Naive B cell (primary cell): Measurements from ENCODE around the gene TMIE. TPM values are rescaled to one million over a fixed set of nuclear protein-coding genes. Genes with fewer than 3 reads are reported as not detected.

Experiments
- ATAC-seq, 2 donors: fragments of 150-1000 bp; cut with Tn5 transposase; 2 replicates each; pipeline ENCODE4 v1.10.0; 2021; ENCODE audit warnings: low read depth in 2 of 2, mild to moderate bottlenecking in 2 of 2, moderate library complexity in 2 of 2
- DNase-seq: peaks from one replicate; pipeline ENCODE4 v3.0.0; 2022
- H3K27ac Mint-ChIP-seq, 6 donors: one replicate each; pipeline ENCODE4 v1.8.0; 2020 to 2022; ENCODE audit warnings: mild to moderate bottlenecking in 6 of 6, mixed read lengths in 6 of 6, moderate library complexity in 5 of 6, inconsistent platforms in 2 of 6
- H3K27me3 Mint-ChIP-seq, 3 donors: one replicate each; pipeline ENCODE4 v1.8.0; 2021 to 2022; ENCODE audit warnings: mixed read lengths in 3 of 3, mild to moderate bottlenecking in 1 of 3
- H3K36me3 Mint-ChIP-seq, 2 donors: one replicate each; pipeline ENCODE4 v1.8.0; 2020 to 2022; ENCODE audit warnings: mixed read lengths in 2 of 2, inconsistent platforms in 1 of 2, mild to moderate bottlenecking in 1 of 2
- H3K4me1 Mint-ChIP-seq, 3 donors: one replicate each; pipeline ENCODE4 v1.8.0; 2020 to 2022; ENCODE audit warnings: mixed read lengths in 3 of 3, inconsistent platforms in 1 of 3, mild to moderate bottlenecking in 1 of 3, moderate library complexity in 1 of 3
- H3K4me3 Mint-ChIP-seq, 8 donors: one replicate each; pipeline ENCODE4 v1.8.0; 2020 to 2022; ENCODE audit warnings: mild to moderate bottlenecking in 8 of 8, mixed read lengths in 8 of 8, moderate library complexity in 8 of 8, inconsistent platforms in 2 of 8
- H3K9me3 Mint-ChIP-seq, 7 donors: one replicate each; pipeline ENCODE4 v1.8.0; 2020 to 2022; ENCODE audit warnings: mixed read lengths in 7 of 7, mild to moderate bottlenecking in 5 of 7, inconsistent platforms in 2 of 7, moderate library complexity in 1 of 7
- polyA plus RNA-seq, 6 donors: library from polyadenylated mRNA; unstranded; fragments of 300-500 nt; fragmentation: Illumina TruSeq; gene quantifications; one replicate each; pipeline ENCODE4 v1.2.3, GENCODE V29; 2021; ENCODE audit warnings: low read depth in 6 of 6

TMIE gene
- polyA plus RNA-seq, 6 donors from 2014 or later, result not detected

GRCh38 chr3:46684891-46685290 is 16.3 kb upstream of the TMIE start:
- DNase-seq (no peak), ATAC-seq (no peak)
- peak overlapping the region in 1 of 6 donors; percentile 51 for H3K27ac Mint-ChIP-seq
- no peak overlapping the region for H3K4me3 Mint-ChIP-seq
- H3K36me3 Mint-ChIP-seq, result no peaks in the 10 kb centered on the region
- peaks cover 2 to 14% (median 8%) of the 10 kb centered on the region in 3 donors for H3K27me3 Mint-ChIP-seq
- H3K9me3 Mint-ChIP-seq, result no peaks in the 10 kb centered on the region
- H3K4me1 Mint-ChIP-seq, result peaks cover 0 to 2% (median 0%) of the 10 kb centered on the region in 3 donors

GRCh38 chr3:46685446-46685845 is 15.7 kb upstream of the TMIE start:
- Mint-ChIP-seq H3K4me1 (peaks cover 0 to 2% (median 0%) of the 10 kb centered on the region in 3 donors), H3K36me3 (no peaks in the 10 kb centered on the region), H3K27ac (no peak overlapping the region), H3K27me3 (peaks cover 4 to 17% (median 13%) of the 10 kb centered on the region in 3 donors), H3K9me3 (no peaks in the 10 kb centered on the region), H3K4me3 (peak overlapping the region in 1 of 8 donors; percentile 47)
- DNase-seq (no peak), ATAC-seq (no peak)

GRCh38 chr3:46690798-46691197 is 10.4 kb upstream of the TMIE start:
- H3K36me3 Mint-ChIP-seq, result no peaks in the 10 kb centered on the region
- H3K4me1 Mint-ChIP-seq, result peaks cover 20 to 35% (median 23%) of the 10 kb centered on the region in 3 donors
- no peak overlapping the region for H3K27ac Mint-ChIP-seq
- no peaks in the 10 kb centered on the region for H3K9me3 Mint-ChIP-seq
- H3K27me3 Mint-ChIP-seq, result peaks cover 4 to 38% (median 37%) of the 10 kb centered on the region in 3 donors
- no peak overlapping the region for H3K4me3 Mint-ChIP-seq
- DNase-seq, result no peak
- no peak for ATAC-seq

- peaks cover 23 to 40% (median 27%) of the 10 kb centered on the region in 3 donors for H3K4me1 Mint-ChIP-seq
- no peak for DNase-seq
- no peak for ATAC-seq
- no peaks in the 10 kb centered on the region for H3K36me3 Mint-ChIP-seq
- H3K27me3 Mint-ChIP-seq, result peaks cover 4 to 38% (median 37%) of the 10 kb centered on the region in 3 donors
- no peaks in the 10 kb centered on the region for H3K9me3 Mint-ChIP-seq
- H3K27ac Mint-ChIP-seq, result peak overlapping the region in 3 of 6 donors; percentile 77 to 80 (median 77)
- peak overlapping the region; percentile 71 to 91 (median 84) for H3K4me3 Mint-ChIP-seq
Measured at GRCh38 chr3:46692566-46692990, 8.6 kb upstream of the TMIE start.

GRCh38 chr3:46693038-46693891 is 7.9 kb upstream of the TMIE start, which contains the start of gene ALS2CL:
TSS of gene ALS2CL (minus strand) at chr3:46693679. CDS start at chr3:46689440, 4,239 bp downstream.
- H3K27ac Mint-ChIP-seq, result peak within 1 kb of the TSS in 5 of 6 donors; percentile 38 to 80 (median 77)
- ATAC-seq (peak; percentile 74 to 76), DNase-seq (peak; percentile 56)
- H3K4me1 Mint-ChIP-seq, result peaks cover 23 to 40% (median 27%) of the 10 kb centered on the region in 3 donors
- H3K27me3 Mint-ChIP-seq, result peaks cover 4 to 38% (median 37%) of the 10 kb centered on the region in 3 donors
- no peaks in the 10 kb centered on the region for H3K36me3 Mint-ChIP-seq
- peak within 1 kb of the TSS; percentile 71 to 91 (median 84) for H3K4me3 Mint-ChIP-seq
- H3K9me3 Mint-ChIP-seq, result no peaks in the 10 kb centered on the region

- peak; percentile 53 to 55 for ATAC-seq
- H3K9me3 Mint-ChIP-seq, result no peaks in the 10 kb centered on the region
- H3K27ac Mint-ChIP-seq, result no peak overlapping the region
- H3K4me3 Mint-ChIP-seq, result peak overlapping the region in 6 of 8 donors; percentile 5 to 76 (median 58)
- no peak for DNase-seq
- peaks cover 4 to 38% (median 37%) of the 10 kb centered on the region in 3 donors for H3K27me3 Mint-ChIP-seq
- H3K36me3 Mint-ChIP-seq, result no peaks in the 10 kb centered on the region
- H3K4me1 Mint-ChIP-seq, result peaks cover 23 to 40% (median 27%) of the 10 kb centered on the region in 3 donors
Measured at GRCh38 chr3:46693892-46694226, 7.3 kb upstream of the TMIE start.

GRCh38 chr3:46694520-46694919 is 6.7 kb upstream of the TMIE start:
- DNase-seq (no peak), ATAC-seq (no peak)
- no peaks in the 10 kb centered on the region for H3K36me3 Mint-ChIP-seq
- peak overlapping the region in 3 of 6 donors; percentile 38 to 77 (median 70) for H3K27ac Mint-ChIP-seq
- peak overlapping the region in 6 of 8 donors; percentile 36 to 76 (median 58) for H3K4me3 Mint-ChIP-seq
- H3K27me3 Mint-ChIP-seq, result peaks cover 8 to 35% (median 33%) of the 10 kb centered on the region in 3 donors
- H3K9me3 Mint-ChIP-seq, result no peaks in the 10 kb centered on the region
- H3K4me1 Mint-ChIP-seq, result peaks cover 23 to 40% (median 27%) of the 10 kb centered on the region in 3 donors

GRCh38 chr3:46695177-46695961 is 5.8 kb upstream of the TMIE start:
- H3K4me3 Mint-ChIP-seq, result peak overlapping the region; percentile 8 to 76 (median 54)
- ATAC-seq, result no peak
- peak overlapping the region in 4 of 6 donors; percentile 29 to 70 (median 50) for H3K27ac Mint-ChIP-seq
- peaks cover 23 to 40% (median 27%) of the 10 kb centered on the region in 3 donors for H3K4me1 Mint-ChIP-seq
- no peaks in the 10 kb centered on the region for H3K9me3 Mint-ChIP-seq
- no peaks in the 10 kb centered on the region for H3K36me3 Mint-ChIP-seq
- H3K27me3 Mint-ChIP-seq, result peaks cover 3 to 28% (median 27%) of the 10 kb centered on the region in 3 donors
- no peak for DNase-seq

GRCh38 chr3:46695962-46696894 is 5.0 kb upstream of the TMIE start:
- H3K9me3 Mint-ChIP-seq, result no peaks in the 10 kb centered on the region
- no peak for DNase-seq
- no peak for ATAC-seq
- H3K27me3 Mint-ChIP-seq, result peaks cover 3 to 27% (median 18%) of the 10 kb centered on the region in 3 donors
- peak overlapping the region in 1 of 6 donors; percentile 41 for H3K27ac Mint-ChIP-seq
- H3K36me3 Mint-ChIP-seq, result no peaks in the 10 kb centered on the region
- peaks cover 23 to 40% (median 27%) of the 10 kb centered on the region in 3 donors for H3K4me1 Mint-ChIP-seq
- peak overlapping the region in 4 of 8 donors; percentile 7 to 76 (median 32) for H3K4me3 Mint-ChIP-seq

- DNase-seq (no peak), ATAC-seq (no peak)
- H3K36me3 Mint-ChIP-seq, result no peaks in the 10 kb centered on the region
- peaks cover 0 to 2% (median 0%) of the 10 kb centered on the region in 7 donors for H3K9me3 Mint-ChIP-seq
- no peak overlapping the region for H3K27ac Mint-ChIP-seq
- peaks cover 12 to 15% (median 13%) of the 10 kb centered on the region in 3 donors for H3K4me1 Mint-ChIP-seq
- peak overlapping the region in 1 of 8 donors; percentile 16 for H3K4me3 Mint-ChIP-seq
- peaks cover 14 to 34% (median 15%) of the 10 kb centered on the region in 3 donors for H3K27me3 Mint-ChIP-seq
Measured at GRCh38 chr3:46699676-46700523, 1.3 kb upstream of the TMIE start.

GRCh38 chr3:46700772-46701171 is 420 bp upstream of the TMIE start:
- no peak overlapping the region for H3K27ac Mint-ChIP-seq
- peaks cover 3 to 7% (median 5%) of the 10 kb centered on the region in 3 donors for H3K4me1 Mint-ChIP-seq
- peaks cover 15 to 38% (median 17%) of the 10 kb centered on the region in 3 donors for H3K27me3 Mint-ChIP-seq
- peak overlapping the region in 2 of 8 donors; percentile 16 to 58 for H3K4me3 Mint-ChIP-seq
- H3K9me3 Mint-ChIP-seq, result peaks cover 0 to 2% (median 0%) of the 10 kb centered on the region in 7 donors
- DNase-seq (no peak), ATAC-seq (no peak)
- no peaks in the 10 kb centered on the region for H3K36me3 Mint-ChIP-seq
